Fibroblast of the conjunctiva (primary cell): ENCODE measurements around the gene CELF5.
A peak's percentile ranks its signal among the peaks of the same experiment; 100 is the strongest.
"Not testable (repeated sequence)": the region's sequence is repeated elsewhere in the genome, so short reads cannot be mapped to it uniquely, and the experiment has no call there.

Experiments used
- DNase-seq: peaks from one replicate; pipeline ENCODE4 v3.0.0-alpha.2; 2010; ENCODE audit warnings: low read depth

CELF5 gene

GRCh38 chr19:3292958-3293529, 68.6 kb downstream of the CELF5 start:
- no peak for DNase-seq

- no peak for DNase-seq
Measured at GRCh38 chr19:3293560-3293959, 69.1 kb downstream of the CELF5 start.

- no peak for DNase-seq
Measured at GRCh38 chr19:3294080-3294850, 69.8 kb downstream of the CELF5 start.

- DNase-seq: no peak
Measured at GRCh38 chr19:3295581-3295980, 71.1 kb downstream of the CELF5 start.

GRCh38 chr19:3296034-3296433, 71.6 kb downstream of the CELF5 start:
- no peak for DNase-seq

- no peak for DNase-seq
Measured at GRCh38 chr19:3296446-3296845, 72.0 kb downstream of the CELF5 start.

GRCh38 chr19:3298853-3299449, 74.5 kb downstream of the CELF5 start:
- DNase-seq: no peak

- not testable (repeated sequence) for DNase-seq
Measured at GRCh38 chr19:3300566-3300965, 76.1 kb downstream of the CELF5 start.

GRCh38 chr19:3302755-3303154, 78.3 kb downstream of the CELF5 start:
- DNase-seq: no peak

GRCh38 chr19:3304871-3305423, 80.5 kb downstream of the CELF5 start:
- DNase-seq: peak; percentile 32

- DNase-seq: no peak
Measured at GRCh38 chr19:3309724-3310123, 85.3 kb downstream of the CELF5 start.

GRCh38 chr19:3310280-3310679, 85.8 kb downstream of the CELF5 start:
- no peak for DNase-seq

- no peak for DNase-seq
Measured at GRCh38 chr19:3310711-3311110, 86.2 kb downstream of the CELF5 start.

GRCh38 chr19:3313199-3313575, 88.7 kb downstream of the CELF5 start:
- no peak for DNase-seq

GRCh38 chr19:3314962-3315675, 90.7 kb downstream of the CELF5 start:
- DNase-seq: no peak

GRCh38 chr19:3315676-3315973, 91.2 kb downstream of the CELF5 start:
- no peak for DNase-seq

GRCh38 chr19:3316132-3316648, 91.7 kb downstream of the CELF5 start:
- no peak for DNase-seq

- no peak for DNase-seq
Measured at GRCh38 chr19:3316659-3317207, 92.3 kb downstream of the CELF5 start.

- DNase-seq: no peak
Measured at GRCh38 chr19:3319643-3320353, 95.3 kb downstream of the CELF5 start.

GRCh38 chr19:3320354-3320670, 95.9 kb downstream of the CELF5 start:
- no peak for DNase-seq

- DNase-seq: no peak
Measured at GRCh38 chr19:3320853-3321252, 96.4 kb downstream of the CELF5 start.

GRCh38 chr19:3321696-3322095, 97.2 kb downstream of the CELF5 start:
- no peak for DNase-seq
